Sciatic nerve (tissue), 2 donors: ENCODE measurements around the gene EEF1G. TPM values are rescaled to one million over a fixed set of nuclear protein-coding genes. Genes with fewer than 3 reads are reported as not detected.
A peak's percentile ranks its signal among the peaks of the same experiment; 100 is the strongest.
"Not testable (repeated sequence)": the region's sequence is repeated elsewhere in the genome, so short reads cannot be mapped to it uniquely, and the experiment has no call there.

Experiments
- ATAC-seq: fragments of 200-7000 bp; cut with Tn5 transposase; one replicate; pipeline ENCODE4 v1.9.1; 2020; ENCODE audit warnings: mild to moderate bottlenecking, moderate library complexity
- DNase-seq: peaks from one replicate; pipeline ENCODE4 v3.0.0-alpha.2; 2020; ENCODE audit warnings: low spot score
- intact Hi-C: fragments of 100-400 bp; cut with DNase I; formaldehyde crosslinking; loops from one replicate; pipeline ENCODE4 v1.14.2; 2022
- total RNA-seq: library from RNA; stranded (reverse); fragmentation: NEBNext Ultra II Directional; extraction: Animal tissue kit (Norgen Biotek cat#: 25700); gene quantifications from one replicate; pipeline ENCODE4 v1.2.1, GENCODE V29; 2021
- donor health status: DM: no; HTN: no; CAD: no.
- donor health status: DM: no; HTN: no; CAD: no.

EEF1G gene
- total RNA-seq, 1 donor from 2014 or later: 811 TPM

DNA sequence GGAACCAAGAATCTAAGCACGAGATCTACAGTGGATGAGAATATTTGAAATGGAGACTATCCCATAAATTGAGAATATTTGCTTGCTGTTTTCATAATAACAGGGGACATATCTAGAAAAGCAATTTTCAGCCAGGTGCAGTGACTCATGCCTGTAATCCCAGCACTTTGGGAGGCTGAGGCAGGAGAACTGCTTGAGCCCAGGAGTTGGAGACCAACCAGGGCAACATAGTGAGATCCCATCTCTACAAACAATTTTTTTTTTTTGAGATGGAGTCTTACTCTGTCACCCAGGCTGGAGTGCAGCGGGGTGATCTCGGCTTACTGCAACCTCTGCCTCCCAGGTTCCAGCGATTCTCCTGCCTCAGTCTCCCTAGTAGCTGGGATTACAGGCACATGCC, 8.0 kb upstream of the EEF1G start:
- DNase-seq, intact Hi-C loops, ATAC-seq: not testable (repeated sequence)

DNA sequence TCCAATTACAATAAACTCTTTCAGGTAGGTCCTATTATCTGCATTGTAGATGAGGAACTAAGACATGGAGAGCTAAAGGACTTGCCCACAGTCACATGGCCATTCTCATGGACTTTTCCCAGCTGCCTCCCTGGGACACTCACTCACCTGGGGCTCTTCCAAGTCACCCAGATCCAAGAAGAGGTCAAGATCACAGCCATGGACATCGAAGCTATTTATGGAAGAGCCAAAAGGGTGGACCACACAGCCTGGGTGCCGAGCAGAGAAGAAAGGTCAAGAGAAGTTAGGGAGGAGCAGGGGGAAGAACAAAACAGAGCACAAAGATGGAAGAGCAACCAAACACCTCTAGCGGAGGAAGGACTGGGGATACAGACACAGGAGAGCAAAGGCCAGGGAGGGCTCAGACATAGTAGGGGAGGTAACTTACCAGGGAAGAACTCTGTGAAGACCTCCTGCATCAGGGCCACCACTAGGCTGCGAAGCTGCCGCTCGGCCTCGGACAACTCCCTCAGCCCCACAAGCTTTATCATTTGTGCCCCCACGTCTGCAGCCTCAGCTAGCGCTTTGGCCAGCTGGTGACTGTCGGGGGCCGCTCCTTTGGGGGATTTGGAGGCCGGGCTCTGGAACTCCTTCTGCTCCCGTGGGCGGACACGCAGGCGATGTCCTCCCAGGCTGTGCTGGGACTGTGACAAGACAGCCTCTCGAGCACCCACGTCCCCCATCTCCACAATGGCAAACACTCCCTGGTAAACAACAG, 7.4 kb upstream of the EEF1G start:
- ATAC-seq (no peak), DNase-seq (no peak)
- intact Hi-C loops: no loop called here

DNA sequence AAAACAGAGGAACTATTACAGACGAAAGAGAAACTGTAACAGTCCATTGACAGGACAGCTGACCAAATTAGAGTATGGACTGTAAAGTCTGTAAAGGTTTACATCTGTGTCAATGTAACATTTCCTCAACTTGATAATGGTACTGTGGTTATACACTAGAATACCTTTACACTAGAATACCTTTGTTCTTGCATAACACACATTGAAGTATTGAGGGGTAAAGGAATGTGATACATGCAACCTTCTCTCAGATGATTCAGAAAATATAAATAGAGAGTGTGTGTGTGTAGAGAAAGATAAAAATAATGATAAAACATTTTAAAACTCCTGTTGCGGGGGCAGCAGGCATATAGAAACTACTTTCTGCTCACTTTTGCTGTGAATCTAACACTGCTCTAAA, 5.6 kb upstream of the EEF1G start:
- ATAC-seq (no peak), DNase-seq (no peak)
- intact Hi-C loops: no loop called here

DNA sequence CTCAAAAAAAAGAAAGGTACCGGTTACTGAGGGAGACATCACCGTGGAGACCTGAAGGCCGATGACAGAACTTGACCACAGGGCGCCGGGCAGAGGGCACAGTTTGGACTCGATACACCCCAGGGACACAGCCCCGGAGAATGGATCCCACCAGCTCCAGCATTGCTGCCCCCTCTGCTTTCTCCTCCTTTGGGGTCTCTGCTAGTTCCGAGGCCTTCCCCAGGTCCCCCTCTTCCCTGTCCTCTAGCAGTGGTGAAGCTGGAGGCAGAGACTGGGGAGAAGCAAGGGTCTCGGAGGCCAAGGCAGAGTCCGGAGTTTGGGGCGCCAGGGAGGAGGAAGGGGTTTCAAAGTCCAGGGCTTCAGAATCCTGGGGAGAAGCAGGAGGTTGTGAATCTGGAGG, 4.8 kb upstream of the EEF1G start:
- ATAC-seq (no peak), DNase-seq (no peak)
- intact Hi-C loops: no loop called here

DNA sequence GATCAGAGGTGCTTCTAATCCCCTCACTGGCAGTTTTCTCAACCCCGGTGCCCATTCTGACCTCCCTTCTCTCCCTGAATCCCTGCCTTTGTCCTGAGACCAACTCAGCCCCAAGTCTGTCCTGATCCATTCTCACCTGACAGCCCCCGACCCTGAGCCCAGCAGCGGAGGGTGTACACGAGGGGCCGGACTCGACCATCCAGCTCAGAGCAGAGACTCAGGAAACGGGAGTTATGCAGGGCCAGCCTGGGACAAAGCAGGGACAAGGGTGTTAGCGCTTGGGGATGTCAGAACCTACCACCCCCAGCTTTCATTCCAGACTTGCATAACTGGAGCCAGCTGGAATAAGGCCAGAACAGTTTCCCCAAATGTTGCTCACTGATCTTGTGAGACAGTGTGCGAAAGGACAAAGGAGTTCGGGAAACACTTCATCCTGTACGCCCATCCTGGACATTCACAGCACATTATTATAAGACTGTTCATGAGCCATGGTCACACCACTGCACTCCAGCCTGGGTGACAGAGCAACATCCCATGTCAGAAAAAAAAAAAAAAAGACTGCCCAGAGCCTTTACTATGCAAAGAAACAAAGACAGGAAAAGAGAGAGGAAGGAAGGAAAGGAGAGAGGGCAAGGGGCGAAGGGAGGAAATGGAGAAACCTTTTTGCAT, 3.5 kb upstream of the EEF1G start:
- intact Hi-C loops: no loop called here
- no peak for ATAC-seq
- DNase-seq: no peak

DNA sequence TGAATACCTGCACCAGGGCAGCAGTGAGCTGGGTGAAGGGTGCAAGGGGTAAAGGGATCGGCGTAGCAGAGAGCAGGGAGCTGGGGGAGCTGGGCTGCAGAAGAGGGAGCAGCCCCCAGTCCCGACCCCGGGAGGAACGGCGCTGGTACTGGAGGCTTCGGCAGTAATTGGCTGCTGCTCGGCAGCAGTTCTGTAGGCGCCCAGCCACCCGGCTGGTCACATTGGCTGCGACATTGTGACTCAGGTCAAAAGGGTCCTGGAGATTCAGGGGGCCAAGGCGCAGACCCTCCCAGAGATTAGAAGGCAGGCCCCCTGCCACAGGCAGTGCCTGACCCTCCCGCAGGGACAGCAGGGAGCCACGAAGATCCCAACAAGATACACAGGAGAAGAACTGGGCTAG, 2.1 kb upstream of the EEF1G start:
- intact Hi-C loops: no loop called here
- no peak for DNase-seq
- no peak for ATAC-seq

DNA sequence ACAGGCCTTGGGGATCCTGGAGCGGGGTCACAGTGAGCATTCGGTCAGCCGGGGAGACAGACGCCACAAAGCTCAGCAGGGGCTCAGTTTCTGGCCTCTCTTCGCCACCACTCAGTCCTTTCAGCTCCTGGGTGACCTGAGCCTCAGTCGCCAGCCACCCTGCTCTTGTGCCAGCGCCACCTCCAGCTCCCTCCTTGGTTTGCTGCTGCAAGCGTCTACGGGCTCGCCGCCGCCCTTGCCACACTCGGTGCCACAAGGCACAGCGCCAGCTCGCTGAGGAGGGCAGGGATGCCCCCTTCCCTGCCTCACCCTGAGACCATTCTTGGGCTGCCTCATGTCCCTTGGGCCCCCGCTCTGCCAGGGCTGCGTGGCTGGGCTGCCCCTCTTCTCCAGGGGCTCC, 1.5 kb upstream of the EEF1G start:
- intact Hi-C loops: no loop called here

DNA sequence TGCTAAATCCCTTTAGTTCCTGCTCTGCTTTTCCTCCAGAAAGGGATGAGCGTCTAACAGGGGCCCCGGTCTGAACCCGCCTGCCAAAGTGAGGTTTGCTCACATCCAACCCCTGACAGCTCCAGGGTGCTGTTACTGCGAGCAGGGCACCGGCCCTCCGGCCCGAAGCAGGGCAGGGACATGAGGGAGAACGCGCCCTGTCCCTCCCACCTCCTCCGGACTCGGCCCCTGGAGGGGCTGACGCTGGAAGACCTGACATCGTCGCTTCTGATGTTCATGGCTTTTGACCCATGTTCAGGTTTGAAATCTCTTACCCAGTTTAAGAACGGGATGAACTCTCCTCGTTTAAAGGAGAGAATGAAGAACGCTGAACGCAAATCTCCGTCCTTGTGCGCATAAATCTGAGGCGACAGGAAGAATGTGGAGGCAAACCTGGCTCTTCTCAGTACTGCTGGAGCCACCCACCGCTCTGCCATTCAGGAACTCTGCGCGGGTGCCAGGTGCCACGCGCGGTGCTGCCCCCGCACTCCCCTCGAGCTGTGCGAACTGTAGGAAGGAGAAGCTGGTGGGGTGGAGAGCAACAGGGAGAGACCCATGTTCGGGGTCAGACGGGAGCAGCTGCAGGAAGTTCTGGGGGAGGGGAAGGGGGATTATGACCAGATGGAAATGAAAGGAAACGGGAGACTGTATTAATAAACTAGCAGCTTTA, 826 bp upstream of the EEF1G start:
- peak; percentile 73 for DNase-seq
- intact Hi-C loops: no loop called here
- ATAC-seq: peak; percentile 47

More for the DNA sequence above, 1.5 kb upstream of the EEF1G start:
- DNase-seq (no peak), ATAC-seq (no peak)

DNA sequence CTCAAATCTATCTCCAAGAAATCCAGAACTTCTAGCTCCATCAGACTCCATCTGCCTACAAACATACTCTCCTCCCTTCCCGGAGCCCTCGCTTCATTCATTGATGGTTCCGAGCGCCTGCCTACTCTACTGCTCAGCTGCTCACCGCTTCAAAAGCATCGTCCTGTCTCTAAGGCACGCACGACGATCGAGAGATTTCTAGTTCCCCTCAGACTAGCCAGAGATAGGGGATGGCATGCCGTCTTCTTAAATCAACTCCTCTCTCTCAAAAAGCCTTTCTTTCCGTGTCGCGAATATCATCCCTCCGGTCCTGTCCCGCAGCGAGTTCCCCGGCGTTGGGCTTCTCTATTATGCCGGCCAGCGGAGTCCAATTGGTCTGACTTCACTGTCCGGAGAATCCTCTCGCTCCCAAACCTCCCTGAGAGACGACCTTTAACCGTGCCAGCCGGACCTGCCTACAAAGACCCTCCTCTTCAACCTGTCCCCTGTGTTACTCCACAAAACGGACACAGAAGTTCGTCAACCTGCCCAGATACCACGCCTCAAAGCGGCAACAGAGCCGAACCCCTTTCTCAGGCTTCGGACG, 592 bp downstream of the EEF1G start:
- DNase-seq (no peak), ATAC-seq (no peak)

DNA sequence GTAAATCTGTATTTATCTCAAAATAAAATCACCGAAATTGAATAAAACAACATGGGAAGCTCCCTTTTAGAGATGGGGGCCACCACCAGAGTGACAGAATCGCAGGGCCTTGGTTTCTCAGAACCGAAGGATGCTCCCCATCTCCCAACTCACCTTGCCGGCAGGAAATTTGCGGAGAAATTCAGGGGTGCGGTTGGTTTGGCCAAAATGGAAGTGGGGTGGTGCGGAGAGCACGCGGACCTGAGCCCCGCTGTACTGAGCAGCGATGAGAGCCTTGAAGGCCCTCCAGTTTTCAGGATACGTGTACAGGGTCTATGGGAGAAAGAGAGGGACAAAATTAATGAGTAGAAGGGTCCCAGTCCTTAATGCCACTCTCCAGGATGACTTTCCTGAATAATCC, 1.3 kb downstream of the EEF1G start:
- DNase-seq (no peak), ATAC-seq (no peak)
- intact Hi-C loops: no loop called here

More for the DNA sequence above, 592 bp downstream of the EEF1G start:
- intact Hi-C loops: no loop called here

DNA sequence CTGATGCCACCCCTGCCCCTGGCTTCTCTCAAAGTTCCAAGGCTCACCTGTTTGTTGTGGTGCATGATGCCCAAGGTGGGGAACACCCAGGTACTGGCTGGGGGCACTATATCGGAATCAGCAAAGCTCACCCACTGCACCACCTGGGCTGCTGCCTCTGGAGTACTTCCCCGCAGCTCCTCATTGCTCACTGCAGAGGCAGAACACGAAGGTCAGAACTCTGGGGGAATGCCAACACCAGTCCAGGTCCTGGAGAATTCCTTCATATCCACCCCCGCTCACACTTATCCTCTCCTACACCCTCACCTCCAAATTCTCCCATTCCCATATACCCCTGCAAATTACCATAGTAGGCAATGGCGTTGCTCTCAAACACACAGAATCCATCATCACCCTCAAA, 2.2 kb downstream of the EEF1G start:
- DNase-seq, ATAC-seq, intact Hi-C loops: not testable (repeated sequence)

DNA sequence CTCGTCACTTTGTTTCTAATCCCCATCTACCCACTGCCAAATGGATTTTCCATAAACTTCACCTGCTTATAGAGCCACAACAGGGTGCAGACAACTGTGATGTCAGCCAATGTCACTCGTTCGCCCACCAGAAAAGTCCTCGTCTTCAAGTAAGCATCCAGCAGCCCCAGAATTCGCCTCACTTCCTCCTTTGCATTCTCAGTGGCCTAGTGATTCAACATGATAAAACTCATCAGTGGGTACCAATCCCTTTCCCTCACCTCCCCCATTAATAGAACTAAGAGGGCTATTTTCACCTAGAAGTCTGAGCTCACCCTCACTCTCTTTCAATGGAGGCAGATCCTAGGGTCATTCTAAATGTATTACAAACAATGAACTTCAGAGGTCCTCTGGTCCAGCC, 2.8 kb downstream of the EEF1G start:
- ATAC-seq, DNase-seq, intact Hi-C loops: not testable (repeated sequence)

DNA sequence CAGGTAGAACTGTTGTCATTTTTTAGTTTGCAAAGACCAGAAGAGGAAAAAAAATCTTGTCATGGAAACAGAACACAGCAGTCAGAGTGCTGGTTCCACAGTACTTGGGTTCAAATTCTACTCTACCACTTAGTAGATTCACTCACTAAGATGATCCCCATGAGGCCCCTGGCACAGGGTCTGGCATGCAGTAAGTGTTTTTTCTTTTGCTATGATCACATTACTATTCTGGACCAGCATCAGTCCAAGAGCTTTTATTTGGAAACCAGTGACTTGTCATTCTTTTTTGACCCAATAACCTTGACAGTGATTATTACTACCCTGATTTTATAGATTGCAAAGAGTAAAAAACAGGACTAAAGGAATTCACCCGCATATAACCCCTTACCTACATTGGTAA, 4.1 kb downstream of the EEF1G start:
- intact Hi-C loops: no loop called here
- ATAC-seq (no peak), DNase-seq (no peak)

DNA sequence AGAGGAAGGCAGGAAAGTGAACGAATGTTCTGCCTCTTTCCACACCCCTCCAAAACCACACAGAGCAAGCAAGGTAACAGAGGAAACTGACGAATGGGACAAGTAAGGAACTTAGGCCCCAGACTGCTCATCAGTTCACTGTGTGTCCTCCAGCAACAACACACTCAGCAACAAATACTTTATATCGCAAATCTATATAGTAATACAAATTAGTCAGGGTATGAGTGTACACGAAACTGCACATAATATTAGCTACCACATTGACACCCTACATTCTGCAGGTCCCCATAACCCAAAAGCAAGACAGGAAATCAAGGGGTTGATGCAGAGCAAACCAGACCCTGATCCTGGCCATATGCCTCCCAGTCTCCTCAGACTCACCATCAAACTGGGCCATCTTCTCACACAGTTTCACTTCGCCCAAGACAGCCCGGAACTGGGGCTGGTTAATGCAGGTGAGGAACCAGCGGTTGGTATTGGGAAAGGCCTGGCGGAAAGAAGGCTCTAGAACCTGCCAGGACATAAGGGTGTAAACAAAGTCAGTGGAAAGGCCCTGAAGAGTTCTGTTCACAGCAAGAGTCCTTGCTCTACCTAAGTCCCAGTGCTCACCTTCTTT, 6.6 kb downstream of the EEF1G start:
- DNase-seq: no peak
- intact Hi-C loops: no loop called here
- no peak for ATAC-seq

DNA sequence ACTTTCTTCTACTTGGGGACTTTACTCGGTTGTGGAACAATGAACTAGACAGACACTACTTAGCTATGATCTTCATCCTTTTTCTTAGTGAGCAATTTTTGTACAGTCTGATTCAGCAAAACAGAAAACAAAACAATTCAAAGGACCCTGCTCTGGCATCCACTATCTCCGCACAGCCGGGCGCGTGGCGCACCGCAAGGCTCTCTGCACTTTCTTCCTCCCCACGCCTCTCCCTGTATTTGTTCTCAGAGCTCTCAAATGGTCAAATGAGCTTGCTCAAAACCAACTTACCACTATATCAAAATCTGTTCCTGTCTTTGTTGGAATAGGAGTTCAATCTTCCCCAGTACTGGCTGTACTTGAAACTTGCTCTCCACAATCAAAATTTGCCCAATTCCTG, 7.4 kb downstream of the EEF1G start:
- ATAC-seq (no peak), DNase-seq (no peak)
- intact Hi-C loops: no loop called here

DNA sequence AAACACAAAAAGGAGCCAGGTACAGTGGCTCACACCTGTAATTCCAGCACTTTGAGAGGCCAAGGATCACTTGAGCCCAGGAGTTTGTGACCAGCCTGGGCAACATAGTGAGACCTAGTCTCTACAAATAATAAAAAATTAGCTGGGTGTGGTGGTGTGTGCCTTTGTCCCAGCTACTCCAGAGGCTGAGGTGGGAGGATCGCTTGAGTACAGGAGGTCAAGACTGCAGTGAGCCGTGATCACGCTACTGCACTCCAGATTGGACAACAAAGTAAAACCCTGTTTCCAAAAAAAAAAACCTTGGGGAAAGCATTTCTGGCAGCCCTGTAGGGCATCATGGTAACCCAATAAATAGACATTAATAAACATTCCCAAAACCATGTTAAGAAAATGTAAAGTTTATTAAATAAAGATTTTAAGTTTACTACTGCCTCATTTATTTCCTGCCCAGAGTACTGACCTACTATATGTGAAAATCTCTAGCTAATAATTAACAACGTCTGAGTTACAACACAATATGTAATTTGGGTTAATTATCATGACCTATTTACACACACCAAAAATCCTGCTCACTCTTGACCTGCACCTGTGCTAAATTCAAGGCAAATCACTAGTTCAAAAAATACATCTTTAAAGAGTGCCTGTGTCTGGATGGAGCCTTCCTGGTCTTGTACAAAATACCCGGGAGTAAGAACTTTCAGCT, 8.4 kb downstream of the EEF1G start:
- intact Hi-C loops: no loop called here
- ATAC-seq (no peak), DNase-seq (no peak)

DNA sequence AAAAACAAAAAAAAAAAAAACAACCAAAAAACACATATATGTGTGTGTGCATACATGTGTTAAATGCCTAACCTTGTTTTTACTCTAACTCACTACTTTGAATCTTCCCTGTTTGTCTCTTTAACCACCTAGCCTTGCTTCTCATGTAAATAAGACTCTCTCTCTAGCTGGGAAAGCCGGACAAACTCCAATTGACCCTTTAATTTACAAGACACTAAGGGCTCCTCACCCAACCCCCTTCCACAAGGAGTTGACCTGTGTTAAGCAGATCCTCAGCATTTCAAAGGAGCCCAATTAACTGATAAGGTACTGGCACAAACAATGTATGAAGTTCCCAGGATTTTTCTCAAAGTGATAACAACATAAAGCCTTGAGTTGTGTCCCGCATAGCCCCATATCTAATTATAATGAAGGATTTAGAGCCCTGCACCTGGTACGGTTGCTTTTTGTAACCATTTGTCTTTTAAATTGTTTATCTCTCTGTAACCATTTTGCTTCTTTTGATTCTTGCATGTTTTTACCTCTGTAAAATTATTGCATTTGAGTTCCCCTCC, 11.9 kb downstream of the EEF1G start:
- ATAC-seq, DNase-seq, intact Hi-C loops: not testable (repeated sequence)

DNA sequence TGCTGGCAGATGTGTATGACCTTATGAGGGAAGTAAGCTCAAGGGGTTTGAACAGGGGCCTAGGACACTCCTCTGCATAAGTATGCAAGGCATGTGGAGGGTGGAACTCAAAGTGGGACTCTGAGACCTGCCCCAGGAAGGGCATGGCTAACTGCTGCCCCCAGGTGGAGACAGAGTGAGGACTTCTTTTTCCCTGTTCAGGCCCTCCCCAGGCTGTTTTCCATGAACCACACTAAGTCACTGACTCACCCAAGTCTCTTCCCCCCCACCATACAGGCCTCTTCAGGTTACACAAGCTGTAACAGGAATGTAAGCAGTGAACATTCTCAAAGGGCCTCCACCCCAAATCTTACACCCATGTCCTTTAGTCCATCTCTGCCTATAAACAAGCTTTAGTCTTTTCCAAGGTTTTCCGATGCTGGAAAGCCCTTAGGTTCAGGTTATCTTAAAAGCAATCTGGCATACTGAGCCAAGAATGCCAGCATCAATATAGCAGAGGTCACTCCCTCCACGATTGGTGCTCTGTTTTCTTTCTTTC, 13.1 kb downstream of the EEF1G start:
- peak; percentile 92 for DNase-seq
- peak; percentile 86 for ATAC-seq
- intact Hi-C loops: no loop called here
